A549 (cell line): ENCODE results near the gene LBH. TPM values are rescaled to one million over a fixed set of nuclear protein-coding genes. Genes with fewer than 3 reads are reported as not detected.
A peak's percentile ranks its signal among the peaks of the same experiment; 100 is the strongest.

Experiments used
- ATAC-seq, 2 experiments: fragments of 200-7000 bp in 1 of 2; fragments of >200 bp in 1 of 2; cut with Nextera tagmentation in 1 of 2; cut with Tn5 transposase in 1 of 2; 3 replicates each; pipeline versions ENCODE4 v1.8.0 to v1.9.1; 2018 to 2020; ENCODE audit warnings: mild to moderate bottlenecking in 1 of 2, moderate library complexity in 1 of 2
- CTCF ChIA-PET: fragments of 300-600 bp; sonication (Branson Sonifier 250); formaldehyde crosslinking; extraction: SDS; loops from one replicate; lab custom pipeline; 2021; ENCODE audit warnings: antibody characterized with exemption, inconsistent platforms; lab: Yijun Ruan, JAX
- POLR2A ChIA-PET: fragments of 350-600 bp; formaldehyde crosslinking; extraction: SDS; loops from one replicate; lab custom pipeline; 2021; ENCODE audit warnings: antibody characterized with exemption, inconsistent platforms; lab: Yijun Ruan, JAX
- DNase-seq, 2 experiments: peaks; one replicate each; pipeline versions ENCODE4 v3.0.0 to v3.0.0-alpha.2; 2011 to 2016; ENCODE audit warnings: low read depth in 1 of 2, low spot score in 1 of 2
- FAIRE-seq: peaks from 2 replicates; lab custom pipeline; 2011; peaks lifted over from hg19 to GRCh38; lab: Jason Lieb, UNC
- H3K27ac ChIP-seq, 2 experiments: fragments of >200 bp; sonication (Bioruptor Twin); formaldehyde crosslinking; 3 replicates each; pipeline ENCODE4 v1.5.1; 2016 to 2017
- H3K4me1 ChIP-seq: fragments of >200 bp; sonication (Bioruptor Twin); formaldehyde crosslinking; 3 replicates; pipeline ENCODE4 v1.6.1; 2016
- H3K4me2 ChIP-seq: fragments of >200 bp; sonication (Bioruptor Twin); formaldehyde crosslinking; 3 replicates; pipeline ENCODE4 v1.6.1; 2016
- H3K4me3 ChIP-seq: fragments of >200 bp; sonication (Bioruptor Twin); formaldehyde crosslinking; 3 replicates; pipeline ENCODE4 v1.5.1; 2016
- H3K9me3 ChIP-seq: fragments of >200 bp; sonication (Bioruptor Twin); formaldehyde crosslinking; 3 replicates; pipeline ENCODE4 v1.6.1; 2016
- BHLHE40 ChIP-seq: IDR thresholded peaks from 2 replicates; pipeline ENCODE4 v1.6.1; 2012; ENCODE audit warnings: low read depth, low read length, inconsistent platforms
- CBX8 ChIP-seq: fragments of 200-600 bp; sonication (generic); IDR thresholded peaks from 2 replicates; pipeline ENCODE4 v1.6.1; 2016
- CHD4 ChIP-seq: fragments of 200-600 bp; sonication (generic); IDR thresholded peaks from 2 replicates; pipeline ENCODE4 v1.6.1; 2016; ENCODE audit warnings: antibody characterized with exemption, mild to moderate bottlenecking, borderline replicate concordance
- ESRRA ChIP-seq: fragments of 150-350 bp; IDR thresholded peaks from 2 replicates; pipeline ENCODE4 v1.6.1; 2014; ENCODE audit warnings: mild to moderate bottlenecking, low read length, borderline replicate concordance
- FOSL2 ChIP-seq, 2 experiments: fragments of 450-650 bp in 1 of 2; fragments of >200 bp in 1 of 2; sonication (Bioruptor Twin) in 1 of 2; formaldehyde crosslinking; IDR thresholded peaks; 2 replicates each; pipeline versions ENCODE4 v1.5.0 to v1.6.1; 2016 to 2020; ENCODE audit warnings: mild to moderate bottlenecking in 1 of 2, moderate library complexity in 1 of 2
- FOXS1 ChIP-seq: fragments of 250-450 bp; sonication (Bioruptor Pico); IDR thresholded peaks from 2 replicates; pipeline ENCODE4 v1.5.0; 2020; ENCODE audit warnings: mild to moderate bottlenecking, moderate library complexity
- HDAC2 ChIP-seq: fragments of 200-600 bp; sonication (generic); IDR thresholded peaks from 2 replicates; pipeline ENCODE4 v1.6.1; 2016
- HOXA7 ChIP-seq: fragments of 250-450 bp; sonication (Bioruptor Pico); IDR thresholded peaks from 2 replicates; pipeline ENCODE4 v1.5.0; 2020; ENCODE audit warnings: mild to moderate bottlenecking, moderate library complexity
- HOXB13 ChIP-seq: fragments of 250-450 bp; sonication (Bioruptor Pico); IDR thresholded peaks from 2 replicates; pipeline ENCODE4 v1.5.0; 2020; ENCODE audit warnings: low read depth, mild to moderate bottlenecking, moderate library complexity
- JUNB ChIP-seq: fragments of >200 bp; sonication (Bioruptor Twin); formaldehyde crosslinking; IDR thresholded peaks from 2 replicates; pipeline ENCODE4 v1.6.1; 2016
- MAFK ChIP-seq: fragments of 450-650 bp; IDR thresholded peaks from 2 replicates; pipeline ENCODE4 v1.6.1; 2014; ENCODE audit not compliant: partially characterized antibody
- MAZ ChIP-seq: fragments of 150-350 bp; IDR thresholded peaks from 2 replicates; pipeline ENCODE4 v1.6.1; 2014; ENCODE audit warnings: antibody characterized with exemption, low read depth, low read length, borderline replicate concordance
- NR3C1 ChIP-seq: fragments of >200 bp; sonication (Bioruptor Twin); formaldehyde crosslinking; IDR thresholded peaks from 3 replicates; pipeline ENCODE4 v1.6.1; 2017
- POLR2A ChIP-seq: IDR thresholded peaks from 2 replicates; pipeline ENCODE4 v1.6.1; 2012; ENCODE audit warnings: mild to moderate bottlenecking, low read length
- POLR2AphosphoS2 ChIP-seq: conservative IDR thresholded peaks from 2 replicates; pipeline ENCODE4 v1.6.1; 2012; ENCODE audit warnings: low read length, improper control_type of control experiment, inconsistent platforms
- RAD21 ChIP-seq, 2 experiments: fragments of >200 bp in 1 of 2; sonication (Bioruptor Twin) in 1 of 2; formaldehyde crosslinking in 1 of 2; IDR thresholded peaks in 1 of 2; conservative IDR thresholded peaks in 1 of 2; 2 replicates in 1 of 2; 3 replicates in 1 of 2; pipeline ENCODE4 v1.6.1; 2012 to 2018; ENCODE audit warnings: inconsistent platforms in 1 of 2
- SREBF2 ChIP-seq: fragments of 450-650 bp; IDR thresholded peaks from 2 replicates; pipeline ENCODE4 v1.6.1; 2014; ENCODE audit warnings: mild to moderate bottlenecking, moderate library complexity
- TFCP2L1 ChIP-seq: fragments of 250-450 bp; sonication (Bioruptor Pico); IDR thresholded peaks from 2 replicates; pipeline ENCODE4 v1.5.0; 2021; ENCODE audit warnings: mild to moderate bottlenecking
- ZFP36 ChIP-seq: fragments of 450-650 bp; IDR thresholded peaks from 2 replicates; pipeline ENCODE4 v1.6.1; 2014; ENCODE audit warnings: borderline replicate concordance; ENCODE audit not compliant: partially characterized antibody
- ZNF302 ChIP-seq: fragments of 250-450 bp; sonication (Bioruptor Pico); IDR thresholded peaks from 2 replicates; pipeline ENCODE4 v1.9.0; 2021; ENCODE audit warnings: inconsistent platforms, mild to moderate bottlenecking, moderate library complexity
- WGBS: methylation state at CpG from one replicate; pipeline ENCODE4 v1.1.6; 2017; ENCODE audit errors: missing lambda C conversion rate; 5-methylcytosine and 5-hydroxymethylcytosine counted together
- polyA plus RNA-seq, 4 experiments: library from polyadenylated mRNA; depleted of rRNA in 3 of 4; stranded (reverse); fragments of >200 nt; fragmentation: RNase III in 1 of 4; extraction: RNeasy Plus Mini Kit Qiagen cat#74134 plus additional on column Dnase treatment in 1 of 4; gene quantifications; 2 replicates in 3 of 4; 3 replicates in 1 of 4; pipeline ENCODE4 v1.2.3, GENCODE V29; 2011 to 2017
- TF ChIP-seq, protein P1 (sequence below): IDR thresholded peaks from 2 replicates; pipeline ENCODE4 v1.6.1; 2012
- TF ChIP-seq, protein P2 (sequence below): fragments of 200-600 bp; sonication (generic); IDR thresholded peaks from 2 replicates; pipeline ENCODE4 v1.6.1; 2016; ENCODE audit warnings: antibody characterized with exemption, mild to moderate bottlenecking, moderate library complexity
- TF ChIP-seq, protein P3 (sequence below): fragments of 250-450 bp; sonication (Bioruptor Pico); IDR thresholded peaks from 2 replicates; pipeline ENCODE4 v1.5.0; 2021; ENCODE audit warnings: mild to moderate bottlenecking, moderate library complexity, borderline replicate concordance

Gene LBH
- polyA plus RNA-seq, 2 of the 4 experiments (the other 2 are of a cell fraction): 163 to 216 TPM

DNA sequence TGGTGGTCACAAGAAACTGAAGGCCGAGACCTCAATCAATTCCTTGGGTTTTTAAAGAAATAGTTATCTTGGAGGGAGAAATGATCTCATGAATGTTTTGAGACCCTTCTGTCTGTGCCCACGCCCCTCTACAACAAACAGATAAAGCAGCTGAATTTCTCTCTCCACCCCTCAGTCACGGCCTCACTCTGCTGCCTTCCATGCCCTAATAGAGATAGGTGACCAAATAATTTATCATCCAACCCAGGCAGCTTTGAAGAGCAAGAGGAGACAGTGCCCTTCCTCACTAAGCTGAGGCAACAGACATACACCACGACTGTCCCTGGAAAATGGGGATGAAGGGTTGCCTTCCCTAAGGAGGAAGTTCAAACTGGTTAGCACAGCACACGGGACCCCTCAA lies 71.2 kb downstream of the LBH start:
- TF ChIP-seq CHD4 (no peak), HOXB13 (CRISPR knock-in tag) (no peak), FOXS1 (CRISPR knock-in tag) (no peak), ZFP36 (no peak), JUNB (no peak), SREBF2 (no peak), BHLHE40 (no peak), RAD21 (conservative IDR thresholded peaks at IDR 0.05 in 1 of 2, IDR thresholded peaks at IDR 0.05 in 1 of 2) (no peak), ESRRA (no peak), HOXA7 (no peak), ZNF302 (CRISPR knock-in tag) (no peak), POLR2AphosphoS2 (no peak), MAZ (no peak), MAFK (no peak), HDAC2 (no peak), NR3C1 (no peak)
- TF ChIP-seq, protein P1, sequence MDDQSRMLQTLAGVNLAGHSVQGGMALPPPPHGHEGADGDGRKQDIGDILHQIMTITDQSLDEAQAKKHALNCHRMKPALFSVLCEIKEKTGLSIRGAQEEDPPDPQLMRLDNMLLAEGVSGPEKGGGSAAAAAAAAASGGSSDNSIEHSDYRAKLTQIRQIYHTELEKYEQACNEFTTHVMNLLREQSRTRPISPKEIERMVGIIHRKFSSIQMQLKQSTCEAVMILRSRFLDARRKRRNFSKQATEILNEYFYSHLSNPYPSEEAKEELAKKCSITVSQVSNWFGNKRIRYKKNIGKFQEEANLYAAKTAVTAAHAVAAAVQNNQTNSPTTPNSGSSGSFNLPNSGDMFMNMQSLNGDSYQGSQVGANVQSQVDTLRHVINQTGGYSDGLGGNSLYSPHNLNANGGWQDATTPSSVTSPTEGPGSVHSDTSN: no peak
- ChIA-PET CTCF (interaction anchor here (1.7 to 2.6 kb wide), 4 partner anchors 14 to 404 kb away, joined by 5 to 9 read pairs (median 8); no protein-coding TSS in a partner anchor), POLR2A (no interaction called here)
- no peak overlapping the region for H3K4me2 ChIP-seq
- H3K4me3 ChIP-seq: no peak overlapping the region
- ATAC-seq: no peak
- WGBS: 81% methylated on average over 5 of the region's 5 CpGs
- H3K9me3 ChIP-seq: no peaks in the 10 kb centered on the region
- no peak for FAIRE-seq
- H3K4me1 ChIP-seq: peaks cover 41% of the 10 kb centered on the region
- H3K27ac ChIP-seq: peak overlapping the region; percentile 80 to 88
- DNase-seq: no peak

DNA sequence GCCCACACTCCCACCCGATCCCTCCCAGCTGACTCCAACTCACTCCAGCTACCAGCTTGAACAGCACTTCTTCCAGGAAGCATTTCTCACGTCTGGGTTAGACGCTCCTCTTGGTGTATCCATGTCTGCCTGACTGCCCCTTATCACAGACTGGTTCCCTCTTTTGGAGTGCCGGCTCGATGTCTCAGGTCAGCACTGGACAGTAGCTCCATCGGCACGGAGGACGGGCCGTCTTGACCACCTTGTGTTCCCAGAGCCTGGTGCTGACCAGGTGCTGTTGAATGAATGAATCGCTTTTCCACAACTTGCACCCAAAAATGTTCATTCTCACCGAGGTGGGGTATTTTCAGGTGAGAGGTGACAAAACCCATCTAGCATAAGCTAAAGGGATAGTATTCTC lies 71.8 kb downstream of the LBH start:
- ChIA-PET CTCF (interaction anchor here (1.7 to 2.1 kb wide), 2 partner anchors 15 to 404 kb away, joined by 8 to 9 read pairs; no protein-coding TSS in a partner anchor), POLR2A (no interaction called here)
- WGBS: 93% methylated on average over 11 of the region's 11 CpGs
- FAIRE-seq: no peak
- no peak for DNase-seq
- no peak overlapping the region for H3K4me3 ChIP-seq
- TF ChIP-seq POLR2A (0 out of 2 replicates have a peak, but pooled peaks have one; percentile 12), HOXA7 (no peak)
- TF ChIP-seq, protein P2, sequence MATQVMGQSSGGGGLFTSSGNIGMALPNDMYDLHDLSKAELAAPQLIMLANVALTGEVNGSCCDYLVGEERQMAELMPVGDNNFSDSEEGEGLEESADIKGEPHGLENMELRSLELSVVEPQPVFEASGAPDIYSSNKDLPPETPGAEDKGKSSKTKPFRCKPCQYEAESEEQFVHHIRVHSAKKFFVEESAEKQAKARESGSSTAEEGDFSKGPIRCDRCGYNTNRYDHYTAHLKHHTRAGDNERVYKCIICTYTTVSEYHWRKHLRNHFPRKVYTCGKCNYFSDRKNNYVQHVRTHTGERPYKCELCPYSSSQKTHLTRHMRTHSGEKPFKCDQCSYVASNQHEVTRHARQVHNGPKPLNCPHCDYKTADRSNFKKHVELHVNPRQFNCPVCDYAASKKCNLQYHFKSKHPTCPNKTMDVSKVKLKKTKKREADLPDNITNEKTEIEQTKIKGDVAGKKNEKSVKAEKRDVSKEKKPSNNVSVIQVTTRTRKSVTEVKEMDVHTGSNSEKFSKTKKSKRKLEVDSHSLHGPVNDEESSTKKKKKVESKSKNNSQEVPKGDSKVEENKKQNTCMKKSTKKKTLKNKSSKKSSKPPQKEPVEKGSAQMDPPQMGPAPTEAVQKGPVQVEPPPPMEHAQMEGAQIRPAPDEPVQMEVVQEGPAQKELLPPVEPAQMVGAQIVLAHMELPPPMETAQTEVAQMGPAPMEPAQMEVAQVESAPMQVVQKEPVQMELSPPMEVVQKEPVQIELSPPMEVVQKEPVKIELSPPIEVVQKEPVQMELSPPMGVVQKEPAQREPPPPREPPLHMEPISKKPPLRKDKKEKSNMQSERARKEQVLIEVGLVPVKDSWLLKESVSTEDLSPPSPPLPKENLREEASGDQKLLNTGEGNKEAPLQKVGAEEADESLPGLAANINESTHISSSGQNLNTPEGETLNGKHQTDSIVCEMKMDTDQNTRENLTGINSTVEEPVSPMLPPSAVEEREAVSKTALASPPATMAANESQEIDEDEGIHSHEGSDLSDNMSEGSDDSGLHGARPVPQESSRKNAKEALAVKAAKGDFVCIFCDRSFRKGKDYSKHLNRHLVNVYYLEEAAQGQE: 0 out of 2 replicates have a peak, but pooled peaks have one; percentile 13
- H3K4me2 ChIP-seq: no peak overlapping the region
- H3K9me3 ChIP-seq: no peaks in the 10 kb centered on the region
- peak overlapping the region; percentile 80 to 88 for H3K27ac ChIP-seq
- no peak for ATAC-seq
- peaks cover 41% of the 10 kb centered on the region for H3K4me1 ChIP-seq

DNA sequence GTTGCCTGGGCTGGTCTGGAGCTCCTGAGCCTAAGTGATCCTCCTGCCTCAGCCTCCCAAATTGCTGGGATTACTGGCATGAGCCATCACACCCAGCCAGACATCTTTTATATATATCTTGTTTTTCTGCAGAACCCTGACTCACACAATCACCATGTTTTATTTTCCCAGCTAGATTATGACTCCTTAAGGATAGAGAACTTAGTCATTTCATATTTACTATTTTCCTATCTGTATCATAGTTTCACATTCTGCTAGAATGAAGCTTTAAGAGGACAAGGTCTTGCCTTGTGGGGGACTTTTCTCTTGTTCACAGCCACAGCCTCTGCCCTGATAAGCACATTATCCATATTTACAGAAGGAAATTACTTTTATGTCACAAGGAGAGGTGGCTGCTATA lies 73.9 kb downstream of the LBH start:
- TF ChIP-seq CBX8: no peak
- no peak for TF ChIP-seq TFCP2L1 (CRISPR knock-in tag)
- TF ChIP-seq, protein P3, sequence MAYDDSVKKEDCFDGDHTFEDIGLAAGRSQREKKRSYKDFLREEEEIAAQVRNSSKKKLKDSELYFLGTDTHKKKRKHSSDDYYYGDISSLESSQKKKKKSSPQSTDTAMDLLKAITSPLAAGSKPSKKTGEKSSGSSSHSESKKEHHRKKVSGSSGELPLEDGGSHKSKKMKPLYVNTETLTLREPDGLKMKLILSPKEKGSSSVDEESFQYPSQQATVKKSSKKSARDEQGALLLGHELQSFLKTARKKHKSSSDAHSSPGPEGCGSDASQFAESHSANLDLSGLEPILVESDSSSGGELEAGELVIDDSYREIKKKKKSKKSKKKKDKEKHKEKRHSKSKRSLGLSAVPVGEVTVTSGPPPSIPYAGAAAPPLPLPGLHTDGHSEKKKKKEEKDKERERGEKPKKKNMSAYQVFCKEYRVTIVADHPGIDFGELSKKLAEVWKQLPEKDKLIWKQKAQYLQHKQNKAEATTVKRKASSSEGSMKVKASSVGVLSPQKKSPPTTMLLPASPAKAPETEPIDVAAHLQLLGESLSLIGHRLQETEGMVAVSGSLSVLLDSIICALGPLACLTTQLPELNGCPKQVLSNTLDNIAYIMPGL (CRISPR knock-in tag): no peak
- TF ChIP-seq ZFP36: no peak
- no peak for TF ChIP-seq FOSL2 (IDR thresholded peaks at IDR 0.05)
- TF ChIP-seq FOSL2 (CRISPR knock-in tag; IDR thresholded peaks at IDR 0.05): peak; percentile 43
- Histone ChIP-seq H3K4me3 (no peak overlapping the region), H3K27ac (peak overlapping the region; percentile 34 to 70; a peak in 4 of 6 replicates), H3K9me3 (no peaks in the 10 kb centered on the region), H3K4me1 (peaks cover 34% of the 10 kb centered on the region), H3K4me2 (no peak overlapping the region)
- DNase-seq (no peak), ATAC-seq (no peak), FAIRE-seq (no peak)
- POLR2A ChIA-PET: interaction anchor here (1.0 kb wide), 1 partner anchor 75 kb away, joined by 3 read pairs; no protein-coding TSS in a partner anchor
- CTCF ChIA-PET: interaction anchor here (0.8 to 2.0 kb wide), 5 partner anchors 9 to 140 kb away, joined by 3 to 6 read pairs (median 3); no protein-coding TSS in a partner anchor
